Ovary (tissue), 9 donors: ENCODE results near the gene TTPAL. TPM values are rescaled to one million over a fixed set of nuclear protein-coding genes. Genes with fewer than 3 reads are reported as not detected.

Source experiments
- DNase-seq, 5 donors: peaks; one replicate each; pipeline ENCODE4 v3.0.0-alpha.2; 2019 to 2020
- H3K27ac ChIP-seq, 2 donors: fragments of 200-600 bp; one replicate each; pipeline versions ENCODE4 v1.5.1 to v1.8.0; 2019 to 2022
- H3K27me3 ChIP-seq: fragments of 200-600 bp; one replicate; pipeline ENCODE4 v1.8.0; 2022
- H3K36me3 ChIP-seq: fragments of 200-600 bp; sonication (generic); one replicate; pipeline ENCODE4 v1.5.1; 2019
- H3K4me1 ChIP-seq: one replicate; pipeline ENCODE4 v1.8.1; 2013; ENCODE audit warnings: mild to moderate bottlenecking, moderate library complexity; ENCODE audit not compliant: insufficient read depth
- H3K4me3 ChIP-seq: fragments of 200-600 bp; sonication (generic); one replicate; pipeline ENCODE4 v1.5.1; 2017
- H3K9me3 ChIP-seq, 2 donors: fragments of 200-600 bp in 1 of 2; sonication (generic) in 1 of 2; one replicate each; pipeline versions ENCODE4 v1.5.1 to v1.8.1; 2013 to 2019; ENCODE audit warnings: mild to moderate bottlenecking in 1 of 2, moderate library complexity in 1 of 2
- CTCF ChIP-seq, 3 donors: fragments of 450-650 bp in 2 of 3; fragments of 200-600 bp in 1 of 3; IDR thresholded peaks; one replicate each; pipeline versions ENCODE4 v1.5.1 to v1.8.0; 2016 to 2022; ENCODE audit warnings: antibody characterized with exemption in 3 of 3, mild to moderate bottlenecking in 1 of 3
- EP300 ChIP-seq: sonication (generic); formaldehyde crosslinking; IDR thresholded peaks from one replicate; pipeline ENCODE4 v1.6.1; 2017; ENCODE audit warnings: antibody characterized with exemption
- POLR2A ChIP-seq: fragments of 450-650 bp; IDR thresholded peaks from one replicate; pipeline ENCODE4 v1.6.1; 2017; ENCODE audit warnings: antibody characterized with exemption, mild to moderate bottlenecking, moderate library complexity
- WGBS, 3 donors: extraction: QIAGEN DNeasy Blood & Tissue Kit in 1 of 3; methylation state at CpG; one replicate each; pipeline versions ENCODE4 v1.1.5 to v1.1.7; 2013 to 2017; 5-methylcytosine and 5-hydroxymethylcytosine counted together
- intact Hi-C, 4 donors: fragments of 100-400 bp; cut with DNase I; formaldehyde crosslinking; loops; one replicate each; pipeline versions ENCODE4 v1.11.0 to v1.15.1; 2022 to 2023
- polyA plus RNA-seq, 2 donors: library from polyadenylated mRNA; stranded (reverse); fragments of 200-250 nt in 1 of 2; fragments of 350-450 nt in 1 of 2; fragmentation: Illumina TruSeq in 1 of 2; extraction: RNeasy Lipid Tissue Mini Kit (QIAGEN cat#74804) in 1 of 2; gene quantifications; one replicate each; pipeline ENCODE4 v1.2.3, GENCODE V29; 2013 to 2014
- total RNA-seq, 7 donors: library from RNA; depleted of rRNA in 2 of 7; stranded (reverse); fragments of >200 nt in 2 of 7; fragmentation: NEBNext Ultra II Directional in 3 of 7; extraction: Animal tissue kit (Norgen Biotek cat#: 25700) in 3 of 7; gene quantifications; one replicate each; pipeline versions ENCODE4 v1.1.0 to v1.2.4, GENCODE V29; 2016 to 2023
- donor health status: DM: no; HTN: no; CAD: no; lungs with moderate emphysema.
- donor health status: DM: no; HTN: no; CAD: no.
- donor health status: Bipolar disorder and iron deficiency.
- donor health status: DM: yes; HTN: yes; CAD: no.
- donor health status: DM: no; HTN: no; CAD: no.
- donor health status: DM: yes; HTN: yes; CAD: no.

Gene TTPAL
- total and polyA plus RNA-seq, 9 donors: 3.1 to 25.1 (median 10.9) TPM

DNA sequence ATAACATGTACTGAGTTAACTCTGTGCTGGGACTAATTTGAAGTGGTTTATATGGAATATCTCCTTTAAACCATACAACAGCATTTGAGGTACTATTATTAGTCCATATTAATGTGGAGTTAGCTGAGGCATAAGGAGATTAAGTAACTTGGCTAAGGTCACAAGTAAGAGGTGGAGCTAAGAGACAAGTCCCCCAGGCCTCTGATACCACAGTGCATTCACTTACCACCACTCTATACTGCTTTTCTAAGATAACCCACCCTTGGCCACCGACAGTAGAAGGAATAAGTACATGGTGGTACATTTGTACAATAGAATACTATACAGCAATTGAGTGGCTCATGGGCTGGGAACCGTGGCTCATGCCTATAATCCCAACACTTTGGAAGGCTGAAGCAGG, 16.4 kb upstream of the TTPAL start:
- TF ChIP-seq EP300 (no peak), POLR2A (no peak), CTCF (IDR thresholded peaks at IDR 0.05) (no peak)
- Histone ChIP-seq H3K9me3 (no peaks in the 10 kb centered on the region), H3K4me1 (no peaks in the 10 kb centered on the region), H3K4me3 (no peak overlapping the region), H3K36me3 (no peaks in the 10 kb centered on the region), H3K27ac (no peak overlapping the region), H3K27me3 (no peaks in the 10 kb centered on the region)
- DNase-seq: no peak
- 76 to 84% (median 83%) methylated on average over 2 of the region's 2 CpGs for WGBS, 3 donors
- intact Hi-C loops: loop anchor here in 1 of 4 donors (2.0 kb wide), 1 partner anchor 68 kb away; no protein-coding TSS in a partner anchor

GRCh38 chr20:44460795-44461141, 14.9 kb upstream of the TTPAL start:
- WGBS, 3 donors: 5 to 14% (median 7%) methylated on average over 3 of the region's 3 CpGs
- TF ChIP-seq CTCF (IDR thresholded peaks at IDR 0.05): peak; percentile 51 to 71 (median 58)
- TF ChIP-seq POLR2A: no peak
- Histone ChIP-seq H3K9me3 (no peaks in the 10 kb centered on the region), H3K4me3 (no peak overlapping the region), H3K27ac (no peak overlapping the region), H3K27me3 (no peaks in the 10 kb centered on the region), H3K36me3 (no peaks in the 10 kb centered on the region), H3K4me1 (no peaks in the 10 kb centered on the region)
- DNase-seq: no peak
- intact Hi-C loops: loop anchor here in 3 of 4 donors (2.0 to 10.0 kb wide), 4 partner anchors 76 to 246 kb away; partner anchors contain the start of gene OSER1 (in 1 of the 3)

DNA sequence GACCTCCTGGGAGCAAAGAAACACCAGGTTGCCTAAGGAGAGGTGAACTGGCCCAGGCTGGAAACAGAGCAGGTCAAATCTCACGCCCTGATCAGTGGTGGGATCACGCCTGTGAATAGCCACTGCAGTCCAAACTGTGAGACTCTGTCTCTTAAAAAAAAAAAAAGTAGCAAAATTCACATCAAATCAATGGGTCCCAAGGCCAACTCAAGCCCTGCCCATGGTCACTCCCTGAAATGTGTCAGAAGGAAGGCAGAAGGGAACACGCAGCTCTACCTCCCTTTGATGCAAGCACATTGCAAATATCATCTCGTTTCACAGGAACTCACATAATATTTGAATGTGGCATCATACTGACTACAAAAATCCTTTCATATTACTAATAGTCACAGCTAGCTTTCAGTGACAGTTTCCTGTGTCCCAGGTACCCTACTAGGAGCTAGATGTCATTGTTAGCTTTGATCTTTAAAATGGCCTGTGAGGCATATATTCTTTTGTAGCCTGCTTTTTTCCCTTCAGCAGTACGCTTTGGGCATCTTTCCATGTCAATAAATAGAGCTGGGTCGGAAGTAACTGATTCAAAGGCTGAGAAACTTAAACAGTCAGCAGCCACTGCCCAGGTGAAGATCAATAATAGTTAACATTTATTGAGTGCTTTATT, 14.4 kb upstream of the TTPAL start:
- TF ChIP-seq EP300: no peak
- TF ChIP-seq CTCF (IDR thresholded peaks at IDR 0.05): no peak
- no peak for TF ChIP-seq POLR2A
- Histone ChIP-seq H3K36me3 (no peaks in the 10 kb centered on the region), H3K27ac (no peak overlapping the region), H3K4me3 (no peak overlapping the region), H3K9me3 (no peaks in the 10 kb centered on the region), H3K27me3 (no peaks in the 10 kb centered on the region), H3K4me1 (no peaks in the 10 kb centered on the region)
- intact Hi-C loops: loop anchor here in 3 of 4 donors (2.0 to 10.0 kb wide), 4 partner anchors 76 to 246 kb away; partner anchors contain the start of gene OSER1 (in 1 of the 3)
- whole genome bisulfite sequencing, 3 donors: 60 to 66% (median 66%) methylated on average over 6 of the region's 6 CpGs
- DNase-seq: no peak

- H3K27me3 ChIP-seq: no peaks in the 10 kb centered on the region
- no peak for DNase-seq
- TF ChIP-seq EP300: no peak
- TF ChIP-seq CTCF (IDR thresholded peaks at IDR 0.05): no peak
- TF ChIP-seq POLR2A: no peak
- no peaks in the 10 kb centered on the region for H3K4me1 ChIP-seq
- no peak overlapping the region for H3K27ac ChIP-seq
- H3K9me3 ChIP-seq: no peaks in the 10 kb centered on the region
- 56 to 69% (median 58%) methylated on average over 5 of the region's 5 CpGs for WGBS, 3 donors
- H3K4me3 ChIP-seq: no peak overlapping the region
- H3K36me3 ChIP-seq: no peaks in the 10 kb centered on the region
- intact Hi-C loops: loop anchor here in 3 of 4 donors (2.0 to 10.0 kb wide), 4 partner anchors 77 to 247 kb away; partner anchors contain the start of gene OSER1 (in 1 of the 3)
These were observed 13.9 kb upstream of the TTPAL start for GRCh38 chr20:44461803-44462174.
